Right lobe of liver (tissue), 6 donors: ENCODE measurements around the gene RNF215. TPM values are rescaled to one million over a fixed set of nuclear protein-coding genes. Genes with fewer than 3 reads are reported as not detected.
"Not testable (repeated sequence)": the region's sequence is repeated elsewhere in the genome, so short reads cannot be mapped to it uniquely, and the experiment has no call there.

ENCODE experiments used
- ATAC-seq, 4 donors: fragments of 200-7000 bp; cut with Tn5 transposase; one replicate each; pipeline ENCODE4 v1.9.1; 2020; ENCODE audit warnings: mild to moderate bottlenecking in 4 of 4, moderate library complexity in 4 of 4
- DNase-seq, 3 donors: peaks; one replicate each; pipeline ENCODE4 v3.0.0-alpha.2; 2020
- H3K27ac ChIP-seq, 3 donors: fragments of 200-600 bp; one replicate each; pipeline ENCODE4 v1.8.0; 2022
- H3K27me3 ChIP-seq, 2 donors: fragments of 200-600 bp; one replicate each; pipeline ENCODE4 v1.8.0; 2022
- H3K36me3 ChIP-seq, 4 donors: fragments of 200-600 bp; sonication (generic) in 1 of 4; one replicate each; pipeline versions ENCODE4 v1.5.1 to v1.8.0; 2017 to 2022; ENCODE audit warnings: control low read depth in 1 of 4
- H3K4me1 ChIP-seq, 4 donors: fragments of 200-600 bp; sonication (generic) in 1 of 4; one replicate each; pipeline versions ENCODE4 v1.5.1 to v1.8.0; 2017 to 2022; ENCODE audit warnings: control low read depth in 1 of 4
- H3K4me3 ChIP-seq, 3 donors: fragments of 200-600 bp; one replicate each; pipeline ENCODE4 v1.8.0; 2022
- H3K9me3 ChIP-seq, 4 donors: fragments of 200-600 bp; sonication (generic) in 1 of 4; one replicate each; pipeline versions ENCODE4 v1.5.1 to v1.8.0; 2017 to 2022; ENCODE audit warnings: control low read depth in 1 of 4
- POLR2A ChIP-seq: fragments of 450-650 bp; IDR thresholded peaks from one replicate; pipeline ENCODE4 v1.6.1; 2017; ENCODE audit warnings: antibody characterized with exemption, mild to moderate bottlenecking
- WGBS: methylation state at CpG from one replicate; pipeline ENCODE4 v1.1.6; 2018; ENCODE audit warnings: low coverage, low lambda C conversion rate; ENCODE audit not compliant: insufficient coverage; ENCODE audit errors: missing lambda C conversion rate; 5-methylcytosine and 5-hydroxymethylcytosine counted together
- intact Hi-C, 2 donors: fragments of 100-400 bp; cut with DNase I; formaldehyde crosslinking; loops; one replicate each; pipeline versions ENCODE4 v1.11.2 to v1.14.1; 2022
- total RNA-seq, 6 experiments: library from RNA; depleted of rRNA in 2 of 6; stranded (reverse); fragments of >200 nt in 2 of 6; fragmentation: NEBNext Ultra II Directional in 3 of 6; extraction: Animal tissue kit (Norgen Biotek cat#: 25700) in 3 of 6; gene quantifications; one replicate each; pipeline versions ENCODE4 v1.1.0 to v1.2.4, GENCODE V29; 2016 to 2023
- TF ChIP-seq, protein P1 (sequence below), 4 donors: fragments of 200-600 bp in 3 of 4; fragments of 450-650 bp in 1 of 4; IDR thresholded peaks; one replicate each; pipeline versions ENCODE4 v1.5.1 to v1.8.0; 2016 to 2022; ENCODE audit warnings: antibody characterized with exemption in 4 of 4, mild to moderate bottlenecking in 2 of 4
- donor health status: DM: no; HTN: yes; CAD: no.
- donor health status: DM: no; HTN: no; CAD: no.
- donor health status: DM: no; HTN: no; CAD: no.
- donor health status: DM: no; HTN: yes; CAD: no.
- donor health status: DM: no; HTN: yes; CAD: no.

Gene RNF215
- total RNA-seq, 6 experiments from 2014 or later, result 6.2 to 10.0 (median 7.4) TPM

DNA sequence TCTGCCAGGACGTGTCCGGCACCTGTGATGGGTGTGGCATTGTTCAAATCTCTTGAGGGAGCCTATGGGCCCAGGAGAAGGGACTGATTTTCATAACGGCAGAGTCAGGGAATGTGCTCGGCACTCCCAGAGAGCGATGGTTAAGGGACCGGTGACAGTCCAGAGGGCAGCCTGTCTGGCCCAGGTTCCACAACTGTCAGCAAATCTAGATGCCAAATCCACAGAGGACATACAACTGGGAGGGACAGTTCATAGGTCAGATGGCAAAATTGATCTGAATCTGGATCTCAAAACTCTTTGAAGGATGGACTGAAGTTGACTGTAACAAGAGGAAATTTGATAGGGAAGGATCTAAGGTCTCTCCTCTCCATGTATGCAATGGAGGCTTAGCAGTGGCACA lies 17.1 kb upstream of the RNF215 start:
- Histone ChIP-seq H3K9me3 (no peaks in the 10 kb centered on the region), H3K4me1 (peaks cover 0 to 86% (median 34%) of the 10 kb centered on the region in 4 donors), H3K27ac (peak overlapping the region in 2 of 3 donors; percentile 60 to 81), H3K27me3 (no peaks in the 10 kb centered on the region), H3K36me3 (peaks cover 0 to 75% (median 23%) of the 10 kb centered on the region in 4 donors), H3K4me3 (peak overlapping the region in 1 of 3 donors; percentile 20)
- peak; percentile 66 to 92 (median 85) for DNase-seq
- 25% methylated on average over 3 of the region's 6 CpGs for WGBS
- intact Hi-C loops, result no loop called here
- TF ChIP-seq, protein P1, sequence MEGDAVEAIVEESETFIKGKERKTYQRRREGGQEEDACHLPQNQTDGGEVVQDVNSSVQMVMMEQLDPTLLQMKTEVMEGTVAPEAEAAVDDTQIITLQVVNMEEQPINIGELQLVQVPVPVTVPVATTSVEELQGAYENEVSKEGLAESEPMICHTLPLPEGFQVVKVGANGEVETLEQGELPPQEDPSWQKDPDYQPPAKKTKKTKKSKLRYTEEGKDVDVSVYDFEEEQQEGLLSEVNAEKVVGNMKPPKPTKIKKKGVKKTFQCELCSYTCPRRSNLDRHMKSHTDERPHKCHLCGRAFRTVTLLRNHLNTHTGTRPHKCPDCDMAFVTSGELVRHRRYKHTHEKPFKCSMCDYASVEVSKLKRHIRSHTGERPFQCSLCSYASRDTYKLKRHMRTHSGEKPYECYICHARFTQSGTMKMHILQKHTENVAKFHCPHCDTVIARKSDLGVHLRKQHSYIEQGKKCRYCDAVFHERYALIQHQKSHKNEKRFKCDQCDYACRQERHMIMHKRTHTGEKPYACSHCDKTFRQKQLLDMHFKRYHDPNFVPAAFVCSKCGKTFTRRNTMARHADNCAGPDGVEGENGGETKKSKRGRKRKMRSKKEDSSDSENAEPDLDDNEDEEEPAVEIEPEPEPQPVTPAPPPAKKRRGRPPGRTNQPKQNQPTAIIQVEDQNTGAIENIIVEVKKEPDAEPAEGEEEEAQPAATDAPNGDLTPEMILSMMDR (IDR thresholded peaks at IDR 0.05), result no peak
- no peak for TF ChIP-seq POLR2A
- peak; percentile 81 to 90 (median 90) for ATAC-seq

DNA sequence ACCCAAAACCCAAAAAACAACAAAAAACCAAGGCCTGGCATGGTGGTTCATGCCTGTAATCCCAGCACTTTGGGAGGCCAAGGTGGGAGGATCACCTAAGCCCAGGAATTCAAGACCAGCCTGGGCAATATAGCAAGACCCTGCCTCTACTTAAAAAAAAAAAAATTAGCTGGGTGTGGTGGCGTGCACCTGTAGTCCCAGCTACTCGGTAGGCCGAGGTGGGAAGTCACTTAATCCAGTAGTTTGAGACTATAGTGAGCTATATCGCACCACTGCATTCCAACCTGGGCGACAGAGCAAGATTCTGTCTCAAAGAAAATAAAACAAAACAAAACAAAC lies 15.5 kb upstream of the RNF215 start:
- Histone ChIP-seq H3K4me1 (peaks cover 0 to 80% (median 34%) of the 10 kb centered on the region in 4 donors), H3K36me3 (peaks cover 0 to 59% (median 15%) of the 10 kb centered on the region in 4 donors), H3K27ac (peak overlapping the region in 2 of 3 donors; percentile 56 to 90)
- H3K27me3 ChIP-seq, H3K9me3 ChIP-seq, H3K4me3 ChIP-seq, intact Hi-C loops, DNase-seq, ATAC-seq: not testable (repeated sequence)
- WGBS, result 54% methylated on average over 2 of the region's 5 CpGs

DNA sequence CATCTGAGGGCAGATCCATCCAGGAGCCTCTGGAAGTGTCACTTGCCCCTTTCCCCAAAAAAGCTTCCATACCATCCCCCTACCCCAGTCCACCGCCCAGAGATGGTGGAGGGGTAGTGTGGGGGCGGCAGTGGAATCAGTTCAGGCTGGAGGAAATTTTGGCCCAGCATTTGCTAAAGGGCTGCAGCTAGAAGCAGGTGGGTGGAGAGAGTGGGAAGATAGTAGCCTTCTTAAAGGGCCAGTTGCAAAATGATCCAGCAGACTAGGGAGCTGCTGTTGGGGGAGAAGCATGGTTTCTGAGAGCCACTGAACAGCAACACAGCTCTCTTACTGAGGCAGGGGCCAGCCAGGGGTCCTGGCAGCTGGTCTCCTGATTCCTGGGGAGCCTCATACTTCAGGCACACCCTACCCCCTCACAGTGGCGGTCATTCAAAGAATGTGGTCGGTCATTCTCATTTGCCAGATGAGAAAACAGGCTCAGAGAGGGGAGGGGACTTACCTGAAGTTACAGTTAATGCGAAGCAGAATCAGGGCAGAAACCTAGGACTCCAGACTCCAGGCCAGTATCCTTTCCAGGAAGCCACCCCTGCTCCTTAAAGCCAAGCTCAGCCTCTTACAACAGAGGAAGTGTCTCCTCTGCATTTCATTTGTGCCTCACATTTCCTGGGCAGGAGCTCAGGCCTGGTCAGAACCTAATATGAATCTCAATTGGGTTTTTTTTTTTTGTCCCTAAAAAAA lies 15.0 kb upstream of the RNF215 start:
- Histone ChIP-seq H3K27me3 (no peaks in the 10 kb centered on the region), H3K36me3 (peaks cover 0 to 54% (median 11%) of the 10 kb centered on the region in 4 donors), H3K9me3 (no peaks in the 10 kb centered on the region), H3K4me1 (peaks cover 0 to 74% (median 34%) of the 10 kb centered on the region in 4 donors), H3K4me3 (peak overlapping the region in 1 of 3 donors; percentile 5), H3K27ac (peak overlapping the region in 2 of 3 donors; percentile 56 to 90)
- intact Hi-C loops, result no loop called here
- no peak for ATAC-seq
- TF ChIP-seq, protein P1 (IDR thresholded peaks at IDR 0.05), result no peak
- TF ChIP-seq POLR2A, result no peak
- 33% methylated on average over 3 of the region's 5 CpGs for WGBS
- no peak for DNase-seq

DNA sequence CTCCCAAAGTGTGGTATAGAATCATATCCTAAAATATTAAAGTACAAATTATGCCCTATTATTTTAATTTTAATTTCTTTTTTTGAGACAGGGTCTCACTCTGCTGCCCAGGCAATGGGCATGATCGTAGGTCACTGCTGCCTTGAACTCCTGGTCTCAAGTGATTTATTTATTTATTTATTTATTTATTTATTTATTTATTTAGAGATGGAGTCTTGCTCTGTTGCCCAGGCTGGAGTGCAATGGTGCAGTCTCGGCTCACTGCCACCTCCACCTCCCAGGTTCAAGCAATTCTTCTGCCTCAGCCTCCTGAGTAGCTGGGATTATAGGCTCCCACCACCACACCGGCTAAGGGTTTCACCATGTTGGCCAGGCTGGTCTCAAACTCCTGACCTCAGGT lies 13.8 kb upstream of the RNF215 start:
- Histone ChIP-seq H3K27ac (peak overlapping the region in 1 of 3 donors; percentile 90), H3K36me3 (peaks cover 0 to 42% (median 4%) of the 10 kb centered on the region in 4 donors), H3K4me1 (peaks cover 0 to 67% (median 35%) of the 10 kb centered on the region in 4 donors)
- intact Hi-C loops, H3K4me3 ChIP-seq, ATAC-seq, H3K27me3 ChIP-seq, H3K9me3 ChIP-seq, DNase-seq: not testable (repeated sequence)
- WGBS, result 63% methylated on average over 2 of the region's 3 CpGs

DNA sequence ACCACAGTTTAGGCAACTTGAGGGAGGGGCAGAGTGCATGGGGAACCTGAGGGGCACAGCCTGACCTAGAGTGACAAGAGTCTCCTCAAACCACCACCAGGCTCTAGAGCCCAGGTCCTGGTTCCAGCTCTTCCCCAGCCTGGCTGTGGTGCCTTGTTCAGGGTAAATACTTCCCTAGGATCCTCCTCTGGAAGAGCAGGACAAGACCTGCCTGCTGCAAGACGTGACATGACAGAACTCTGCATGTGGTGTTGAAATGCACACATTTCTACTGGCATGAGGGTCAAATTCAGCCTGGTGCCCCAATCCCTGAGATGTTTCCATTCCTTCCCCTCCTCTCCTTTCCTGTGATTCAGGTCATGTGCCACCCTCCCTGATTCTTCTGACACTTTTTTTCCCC lies 12.9 kb upstream of the RNF215 start:
- TF ChIP-seq, protein P1 (IDR thresholded peaks at IDR 0.05), result no peak
- TF ChIP-seq POLR2A, result no peak
- no peaks in the 10 kb centered on the region for H3K9me3 ChIP-seq
- H3K27me3 ChIP-seq, result no peaks in the 10 kb centered on the region
- peak overlapping the region in 1 of 3 donors; percentile 99 for H3K4me3 ChIP-seq
- ATAC-seq (no peak), DNase-seq (no peak)
- H3K27ac ChIP-seq, result peak overlapping the region in 2 of 3 donors; percentile 87 to 90
- intact Hi-C loops, result no loop called here
- WGBS, result 40% methylated on average over 1 of the region's 1 CpG
- peaks cover 0 to 64% (median 30%) of the 10 kb centered on the region in 4 donors for H3K4me1 ChIP-seq
- H3K36me3 ChIP-seq, result peaks cover 0 to 37% (median 3%) of the 10 kb centered on the region in 4 donors
